Measurements from ENCODE around the gene CKAP5. TPM values are rescaled to one million over a fixed set of nuclear protein-coding genes. Genes with fewer than 3 reads are reported as not detected.

Gene CKAP5
- total RNA-seq, 1 donor from 2014 or later = 78.8 TPM

DNA sequence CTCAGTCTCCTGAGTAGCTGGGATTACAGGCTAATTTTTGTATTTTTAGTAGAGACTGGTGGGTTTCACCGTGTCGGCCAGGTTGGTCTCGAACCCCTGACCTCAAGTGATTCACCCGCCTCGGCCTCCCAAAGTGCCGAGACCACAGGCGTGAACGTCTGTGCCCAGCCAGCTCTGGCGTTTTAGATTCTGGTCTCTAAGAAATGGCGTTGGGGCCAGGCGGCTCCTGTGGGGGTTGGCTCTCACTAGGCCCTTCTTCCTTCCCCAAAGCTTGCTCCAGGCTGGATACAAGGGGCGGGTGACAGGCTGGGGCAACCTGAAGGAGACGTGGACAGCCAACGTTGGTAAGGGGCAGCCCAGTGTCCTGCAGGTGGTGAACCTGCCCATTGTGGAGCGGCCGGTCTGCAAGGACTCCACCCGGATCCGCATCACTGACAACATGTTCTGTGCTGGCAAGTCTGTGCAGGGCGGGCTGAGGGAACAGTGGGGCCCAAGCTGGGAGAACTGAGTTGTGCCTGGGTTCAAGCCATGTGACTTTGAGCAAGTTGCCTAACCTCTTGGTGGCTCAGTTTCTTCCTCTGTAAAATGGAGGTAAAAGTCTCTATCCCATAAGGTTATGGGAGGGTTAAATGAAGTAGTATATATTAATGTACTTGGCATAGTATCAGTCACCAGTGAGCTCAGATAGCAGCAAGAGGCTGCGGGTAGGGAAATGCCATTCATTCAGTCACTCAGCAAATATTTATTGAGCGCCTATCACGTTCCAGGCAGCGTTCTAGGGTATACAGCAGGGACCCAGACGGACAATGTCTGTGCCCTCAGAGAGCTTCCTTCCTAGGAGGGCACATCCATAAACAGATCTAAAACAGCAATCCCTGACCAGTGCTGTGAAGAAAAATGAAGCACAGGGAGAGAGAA is 116.7 kb downstream of the CKAP5 start:
- no peak for DNase-seq
- intact Hi-C loops (cut with micrococcal nuclease) = no loop called here

DNA sequence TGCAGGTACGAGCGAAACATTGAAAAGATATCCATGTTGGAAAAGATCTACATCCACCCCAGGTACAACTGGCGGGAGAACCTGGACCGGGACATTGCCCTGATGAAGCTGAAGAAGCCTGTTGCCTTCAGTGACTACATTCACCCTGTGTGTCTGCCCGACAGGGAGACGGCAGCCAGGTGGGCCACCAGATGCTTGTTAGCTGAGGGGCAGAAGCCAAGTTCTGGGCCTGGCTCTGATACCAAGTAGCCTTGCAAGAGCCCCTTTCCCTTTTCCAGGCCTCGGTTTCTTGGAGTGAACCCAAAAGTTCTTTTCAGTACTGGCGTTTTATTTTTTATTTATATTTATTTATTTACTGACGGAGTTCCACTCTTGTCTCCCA is 117.4 kb downstream of the CKAP5 start:
- H3K9me3 ChIP-seq (replicated peaks) = no peaks in the 10 kb centered on the region
- no peaks in the 10 kb centered on the region for H3K36me3 ChIP-seq
- intact Hi-C loops (cut with micrococcal nuclease) = no loop called here
- H3K4me1 ChIP-seq = no peaks in the 10 kb centered on the region
- no peaks in the 10 kb centered on the region for H3K27me3 ChIP-seq (ENCODE audit: low read depth)
- no peak overlapping the region for H3K4me3 ChIP-seq
- DNase-seq = no peak
- TF ChIP-seq, protein P1, sequence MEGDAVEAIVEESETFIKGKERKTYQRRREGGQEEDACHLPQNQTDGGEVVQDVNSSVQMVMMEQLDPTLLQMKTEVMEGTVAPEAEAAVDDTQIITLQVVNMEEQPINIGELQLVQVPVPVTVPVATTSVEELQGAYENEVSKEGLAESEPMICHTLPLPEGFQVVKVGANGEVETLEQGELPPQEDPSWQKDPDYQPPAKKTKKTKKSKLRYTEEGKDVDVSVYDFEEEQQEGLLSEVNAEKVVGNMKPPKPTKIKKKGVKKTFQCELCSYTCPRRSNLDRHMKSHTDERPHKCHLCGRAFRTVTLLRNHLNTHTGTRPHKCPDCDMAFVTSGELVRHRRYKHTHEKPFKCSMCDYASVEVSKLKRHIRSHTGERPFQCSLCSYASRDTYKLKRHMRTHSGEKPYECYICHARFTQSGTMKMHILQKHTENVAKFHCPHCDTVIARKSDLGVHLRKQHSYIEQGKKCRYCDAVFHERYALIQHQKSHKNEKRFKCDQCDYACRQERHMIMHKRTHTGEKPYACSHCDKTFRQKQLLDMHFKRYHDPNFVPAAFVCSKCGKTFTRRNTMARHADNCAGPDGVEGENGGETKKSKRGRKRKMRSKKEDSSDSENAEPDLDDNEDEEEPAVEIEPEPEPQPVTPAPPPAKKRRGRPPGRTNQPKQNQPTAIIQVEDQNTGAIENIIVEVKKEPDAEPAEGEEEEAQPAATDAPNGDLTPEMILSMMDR (IDR thresholded peaks at IDR 0.05; ENCODE audit: borderline replicate concordance) = no peak
- no peak overlapping the region for H3K27ac ChIP-seq (replicated peaks)

More for the DNA sequence above, 116.7 kb downstream of the CKAP5 start:
- Histone ChIP-seq H3K27ac (replicated peaks) (no peak overlapping the region), H3K27me3 (ENCODE audit: low read depth) (no peaks in the 10 kb centered on the region), H3K4me3 (no peak overlapping the region), H3K36me3 (no peaks in the 10 kb centered on the region), H3K9me3 (replicated peaks) (no peaks in the 10 kb centered on the region), H3K4me1 (no peaks in the 10 kb centered on the region)
- TF ChIP-seq, protein P1 (IDR thresholded peaks at IDR 0.05; ENCODE audit: borderline replicate concordance) = no peak

DNA sequence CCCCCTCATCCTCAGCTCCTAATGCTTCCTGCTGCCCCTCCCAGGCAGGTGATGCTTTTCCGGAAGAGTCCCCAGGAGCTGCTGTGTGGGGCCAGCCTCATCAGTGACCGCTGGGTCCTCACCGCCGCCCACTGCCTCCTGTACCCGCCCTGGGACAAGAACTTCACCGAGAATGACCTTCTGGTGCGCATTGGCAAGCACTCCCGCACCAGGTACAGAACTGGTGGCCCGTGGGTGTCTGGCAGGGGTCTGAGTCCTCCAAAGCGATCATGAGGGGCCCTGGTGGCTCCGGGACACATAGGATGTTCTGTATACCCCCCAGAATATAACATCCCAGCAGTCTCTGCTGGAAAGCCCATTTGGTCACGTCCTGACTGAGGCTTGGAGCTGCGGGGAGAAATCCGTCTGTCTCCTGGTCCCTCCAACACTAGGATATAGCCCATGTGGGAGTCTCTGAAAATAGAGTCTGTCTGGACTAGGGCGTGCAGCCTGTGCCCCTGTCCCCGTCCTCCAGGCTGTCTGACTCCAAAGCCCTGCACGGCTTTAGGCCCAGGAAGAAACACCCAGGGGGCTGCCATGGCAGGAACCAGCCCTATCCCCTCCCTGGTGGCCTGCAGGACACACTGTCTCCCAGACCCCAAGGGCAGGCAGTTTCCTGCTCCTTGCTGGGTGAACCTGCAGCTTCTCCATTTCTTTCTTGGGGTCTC is 118.0 kb downstream of the CKAP5 start:
- Histone ChIP-seq H3K36me3 (no peaks in the 10 kb centered on the region), H3K9me3 (replicated peaks) (no peaks in the 10 kb centered on the region), H3K27me3 (ENCODE audit: low read depth) (no peaks in the 10 kb centered on the region), H3K4me1 (no peaks in the 10 kb centered on the region), H3K27ac (replicated peaks) (no peak overlapping the region), H3K4me3 (no peak overlapping the region)
- DNase-seq = no peak
- TF ChIP-seq, protein P1 (IDR thresholded peaks at IDR 0.05; ENCODE audit: borderline replicate concordance) = no peak
- intact Hi-C loops (cut with micrococcal nuclease) = no loop called here

GRCh38 chr11:46726206-46726862 is 119.7 kb downstream of the CKAP5 start:
- TF ChIP-seq, protein P1 (IDR thresholded peaks at IDR 0.05; ENCODE audit: borderline replicate concordance) = no peak
- Histone ChIP-seq H3K27ac (replicated peaks) (no peak overlapping the region), H3K4me1 (no peaks in the 10 kb centered on the region), H3K4me3 (no peak overlapping the region), H3K27me3 (ENCODE audit: low read depth) (no peaks in the 10 kb centered on the region), H3K9me3 (replicated peaks) (no peaks in the 10 kb centered on the region), H3K36me3 (no peaks in the 10 kb centered on the region)
- intact Hi-C loops (cut with micrococcal nuclease) = no loop called here
- no peak for DNase-seq

GRCh38 chr11:46725338-46726205 is 120.5 kb downstream of the CKAP5 start:
- H3K4me3 ChIP-seq = no peak overlapping the region
- intact Hi-C loops (cut with micrococcal nuclease) = no loop called here
- no peaks in the 10 kb centered on the region for H3K27me3 ChIP-seq (ENCODE audit: low read depth)

More at GRCh38 chr11:46725338-46726205, 120.5 kb downstream of the CKAP5 start:
- DNase-seq = no peak
- Histone ChIP-seq H3K9me3 (replicated peaks) (no peaks in the 10 kb centered on the region), H3K27ac (replicated peaks) (no peak overlapping the region), H3K4me1 (no peaks in the 10 kb centered on the region), H3K36me3 (no peaks in the 10 kb centered on the region)
- TF ChIP-seq, protein P1 (IDR thresholded peaks at IDR 0.05; ENCODE audit: borderline replicate concordance) = no peak

Data from left ventricle myocardium inferior (tissue), 1 donor.